NK-92 (cell line): Measurements from ENCODE around the gene PHACTR3.

Experiments
- DNase-seq: peaks from one replicate; lab custom pipeline; 2025; ENCODE audit not compliant: unreplicated experiment; lab: John Stamatoyannopoulos, UW

PHACTR3 gene

GRCh38 chr20:59690101-59690500 lies 85.8 kb downstream of the PHACTR3 start:
- no peak for DNase-seq

- no peak for DNase-seq
Observed at GRCh38 chr20:59690976-59691375, 86.6 kb downstream of the PHACTR3 start.

GRCh38 chr20:59692139-59692538 lies 87.8 kb downstream of the PHACTR3 start:
- no peak for DNase-seq

GRCh38 chr20:59693587-59693986 lies 89.2 kb downstream of the PHACTR3 start:
- DNase-seq, result no peak

GRCh38 chr20:59696476-59696875 lies 92.1 kb downstream of the PHACTR3 start:
- no peak for DNase-seq

GRCh38 chr20:59697068-59697467 lies 92.7 kb downstream of the PHACTR3 start:
- DNase-seq, result no peak

GRCh38 chr20:59698598-59698997 lies 94.3 kb downstream of the PHACTR3 start:
- no peak for DNase-seq

GRCh38 chr20:59701236-59701635 lies 96.9 kb downstream of the PHACTR3 start:
- DNase-seq, result no peak

- DNase-seq, result no peak
Observed at GRCh38 chr20:59703046-59703445, 98.7 kb downstream of the PHACTR3 start.

- no peak for DNase-seq
Observed at GRCh38 chr20:59705651-59706399, 101.5 kb downstream of the PHACTR3 start.

- no peak for DNase-seq
Observed at GRCh38 chr20:59706400-59706693, 102.0 kb downstream of the PHACTR3 start.

GRCh38 chr20:59708326-59708725 lies 104.0 kb downstream of the PHACTR3 start:
- no peak for DNase-seq

GRCh38 chr20:59709636-59710035 lies 105.3 kb downstream of the PHACTR3 start:
- no peak for DNase-seq

- no peak for DNase-seq
Observed at GRCh38 chr20:59718071-59718470, 113.7 kb downstream of the PHACTR3 start.

- no peak for DNase-seq
Observed at GRCh38 chr20:59718751-59719150, 114.4 kb downstream of the PHACTR3 start.

GRCh38 chr20:59720013-59720412 lies 115.7 kb downstream of the PHACTR3 start:
- DNase-seq, result no peak

GRCh38 chr20:59721386-59721785 lies 117.0 kb downstream of the PHACTR3 start:
- DNase-seq, result no peak

GRCh38 chr20:59723108-59723500 lies 118.8 kb downstream of the PHACTR3 start:
- DNase-seq, result no peak

- no peak for DNase-seq
Observed at GRCh38 chr20:59723607-59724456, 119.5 kb downstream of the PHACTR3 start.

GRCh38 chr20:59724457-59725366 lies 120.4 kb downstream of the PHACTR3 start:
- no peak for DNase-seq

GRCh38 chr20:59725476-59726280 lies 121.3 kb downstream of the PHACTR3 start:
- no peak for DNase-seq
